Vagina (tissue), 2 donors: ENCODE data around the gene PTPRG. TPM values are rescaled to one million over a fixed set of nuclear protein-coding genes. Genes with fewer than 3 reads are reported as not detected.

Experiments
- DNase-seq, 2 donors: peaks; one replicate each; pipeline ENCODE4 v3.0.0-alpha.2; 2017; ENCODE audit errors: extremely low spot score in 2 of 2
- H3K27ac ChIP-seq: fragments of 200-600 bp; sonication (generic); one replicate; pipeline ENCODE4 v1.5.1; 2019
- H3K27me3 ChIP-seq: fragments of 200-600 bp; sonication (generic); one replicate; pipeline ENCODE4 v1.5.1; 2019
- H3K36me3 ChIP-seq, 2 donors: fragments of 200-600 bp; sonication (generic); one replicate each; pipeline ENCODE4 v1.5.1; 2017 to 2019
- H3K4me1 ChIP-seq: fragments of 200-600 bp; sonication (generic); one replicate; pipeline ENCODE4 v1.5.1; 2019
- H3K4me3 ChIP-seq, 2 donors: fragments of 200-600 bp; sonication (generic); 1 replicate in 1 of 2; 2 replicates in 1 of 2; pipeline ENCODE4 v1.5.1; 2016 to 2019
- H3K9me3 ChIP-seq: fragments of 200-600 bp; sonication (generic); one replicate; pipeline ENCODE4 v1.5.1; 2019
- POLR2A ChIP-seq, 2 donors: fragments of 450-650 bp; IDR thresholded peaks; one replicate each; pipeline ENCODE4 v1.6.1; 2017; ENCODE audit warnings: antibody characterized with exemption in 2 of 2, mild to moderate bottlenecking in 2 of 2, moderate library complexity in 2 of 2
- POLR2AphosphoS5 ChIP-seq, 2 donors: sonication (generic); formaldehyde crosslinking; IDR thresholded peaks; one replicate each; pipeline ENCODE4 v1.9.0; 2017; ENCODE audit warnings: antibody characterized with exemption in 2 of 2, mild to moderate bottlenecking in 2 of 2, low read depth in 1 of 2; ENCODE audit not compliant: insufficient read depth in 1 of 2
- intact Hi-C: fragments of 100-400 bp; cut with DNase I; formaldehyde crosslinking; loops from one replicate; pipeline ENCODE4 v1.15.1; 2023
- total RNA-seq: library from RNA; depleted of rRNA; stranded (reverse); fragments of >200 nt; gene quantifications from one replicate; pipeline ENCODE4 v1.2.3, GENCODE V29; 2016
- TF ChIP-seq, protein P1 (sequence below), 3 experiments: fragments of 450-650 bp in 2 of 3; fragments of 200-600 bp in 1 of 3; sonication (generic) in 1 of 3; IDR thresholded peaks; one replicate each; pipeline ENCODE4 v1.5.1; 2017 to 2019; ENCODE audit warnings: antibody characterized with exemption in 3 of 3, mild to moderate bottlenecking in 2 of 3, moderate library complexity in 2 of 3

Gene PTPRG
- total RNA-seq, 1 donor from 2014 or later, result 47.6 TPM

DNA sequence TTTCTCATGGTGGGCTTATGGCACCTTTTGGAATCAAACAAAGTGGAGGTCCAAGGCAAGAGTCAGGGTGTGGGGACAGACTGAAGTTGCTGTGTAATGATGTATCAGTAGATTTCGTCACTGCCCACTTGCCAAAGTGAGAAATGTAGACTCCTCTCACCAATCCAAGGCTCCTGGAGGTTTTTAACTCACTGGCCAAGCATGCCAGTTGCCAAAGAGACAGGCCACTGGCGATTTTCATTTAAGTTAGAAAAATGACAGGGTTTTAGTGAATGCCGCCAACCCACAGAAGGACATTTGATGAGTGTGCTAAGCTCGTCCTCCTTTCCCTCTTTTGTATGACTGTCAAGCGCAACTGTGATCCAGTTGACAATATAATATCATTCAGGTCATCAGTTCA lies 602.8 kb downstream of the PTPRG start:
- H3K36me3 ChIP-seq, result no peaks in the 10 kb centered on the region
- intact Hi-C loops, result no loop called here

DNA sequence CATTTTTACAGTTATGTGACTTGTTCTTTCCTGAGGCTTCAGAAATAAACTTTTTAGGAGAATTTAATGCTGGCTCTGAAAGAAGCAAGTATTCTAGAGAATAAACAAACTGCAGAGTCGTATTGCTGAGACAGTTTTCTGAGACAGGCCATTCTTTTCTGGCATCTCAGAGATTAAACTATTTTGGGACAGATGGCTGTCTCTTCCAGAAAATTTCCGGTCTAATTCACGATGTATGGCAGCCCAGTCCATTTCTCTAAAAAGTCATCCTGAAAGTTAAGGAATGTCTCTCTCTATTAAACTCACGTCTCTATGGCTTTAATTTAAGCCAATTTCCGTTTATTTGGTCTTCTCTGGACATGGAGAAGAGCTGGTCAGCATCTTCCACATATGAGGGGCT lies 603.4 kb downstream of the PTPRG start:
- H3K9me3 ChIP-seq, result no peaks in the 10 kb centered on the region
- no peaks in the 10 kb centered on the region for H3K27me3 ChIP-seq
- no peak overlapping the region for H3K27ac ChIP-seq
- TF ChIP-seq, protein P1, sequence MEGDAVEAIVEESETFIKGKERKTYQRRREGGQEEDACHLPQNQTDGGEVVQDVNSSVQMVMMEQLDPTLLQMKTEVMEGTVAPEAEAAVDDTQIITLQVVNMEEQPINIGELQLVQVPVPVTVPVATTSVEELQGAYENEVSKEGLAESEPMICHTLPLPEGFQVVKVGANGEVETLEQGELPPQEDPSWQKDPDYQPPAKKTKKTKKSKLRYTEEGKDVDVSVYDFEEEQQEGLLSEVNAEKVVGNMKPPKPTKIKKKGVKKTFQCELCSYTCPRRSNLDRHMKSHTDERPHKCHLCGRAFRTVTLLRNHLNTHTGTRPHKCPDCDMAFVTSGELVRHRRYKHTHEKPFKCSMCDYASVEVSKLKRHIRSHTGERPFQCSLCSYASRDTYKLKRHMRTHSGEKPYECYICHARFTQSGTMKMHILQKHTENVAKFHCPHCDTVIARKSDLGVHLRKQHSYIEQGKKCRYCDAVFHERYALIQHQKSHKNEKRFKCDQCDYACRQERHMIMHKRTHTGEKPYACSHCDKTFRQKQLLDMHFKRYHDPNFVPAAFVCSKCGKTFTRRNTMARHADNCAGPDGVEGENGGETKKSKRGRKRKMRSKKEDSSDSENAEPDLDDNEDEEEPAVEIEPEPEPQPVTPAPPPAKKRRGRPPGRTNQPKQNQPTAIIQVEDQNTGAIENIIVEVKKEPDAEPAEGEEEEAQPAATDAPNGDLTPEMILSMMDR (IDR thresholded peaks at IDR 0.05), result no peak
- no peak for TF ChIP-seq POLR2A (IDR thresholded peaks at IDR 0.05)
- TF ChIP-seq POLR2AphosphoS5 (IDR thresholded peaks at IDR 0.05; ENCODE audit: insufficient read depth in 1 of 2, low read depth in 1 of 2), result no peak
- H3K4me1 ChIP-seq, result peaks cover 10% of the 10 kb centered on the region
- no peaks in the 10 kb centered on the region for H3K36me3 ChIP-seq
- H3K4me3 ChIP-seq, result no peak overlapping the region
- DNase-seq, result no peak
- intact Hi-C loops, result no loop called here

More for the DNA sequence above, 602.8 kb downstream of the PTPRG start:
- TF ChIP-seq, protein P1 (IDR thresholded peaks at IDR 0.05), result no peak
- TF ChIP-seq POLR2AphosphoS5 (IDR thresholded peaks at IDR 0.05; ENCODE audit: insufficient read depth in 1 of 2, low read depth in 1 of 2) (no peak), POLR2A (IDR thresholded peaks at IDR 0.05) (no peak)
- DNase-seq, result no peak
- H3K27ac ChIP-seq, result no peak overlapping the region
- no peaks in the 10 kb centered on the region for H3K27me3 ChIP-seq
- no peak overlapping the region for H3K4me3 ChIP-seq
- peaks cover 15% of the 10 kb centered on the region for H3K4me1 ChIP-seq
- H3K9me3 ChIP-seq, result no peaks in the 10 kb centered on the region

DNA sequence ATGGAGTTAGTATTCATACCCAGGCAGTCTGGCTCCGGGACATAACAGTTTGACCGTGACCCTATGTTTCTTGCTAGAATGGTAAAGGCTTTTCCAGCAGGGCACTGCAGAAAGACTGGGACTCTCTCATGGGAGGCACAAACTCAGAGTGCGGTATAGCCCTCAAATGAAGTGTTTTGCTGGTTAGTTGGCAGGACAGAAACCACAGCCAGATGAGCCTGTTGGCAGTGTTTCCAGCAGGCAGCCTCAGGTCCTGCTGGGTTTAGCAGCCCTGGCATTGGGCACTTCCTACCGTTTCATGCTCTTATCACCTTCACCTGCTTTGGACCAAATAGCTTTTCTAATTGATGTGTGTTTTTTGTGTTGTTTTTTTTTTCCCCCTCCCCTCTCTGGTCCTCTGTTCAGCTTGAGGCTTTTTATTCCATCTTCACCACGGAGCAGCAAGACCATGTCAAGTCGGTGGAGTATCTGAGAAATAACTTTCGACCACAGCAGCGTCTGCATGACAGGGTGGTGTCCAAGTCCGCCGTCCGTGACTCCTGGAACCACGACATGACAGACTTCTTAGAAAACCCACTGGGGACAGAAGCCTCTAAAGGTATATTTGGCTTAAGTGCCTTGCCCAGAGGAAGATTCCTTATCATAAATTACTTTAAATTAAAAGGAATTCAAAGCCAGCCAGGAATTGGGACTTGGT lies 606.3 kb downstream of the PTPRG start:
- Histone ChIP-seq H3K4me3 (no peak overlapping the region), H3K27me3 (no peaks in the 10 kb centered on the region), H3K27ac (no peak overlapping the region), H3K4me1 (no peaks in the 10 kb centered on the region), H3K36me3 (no peaks in the 10 kb centered on the region), H3K9me3 (no peaks in the 10 kb centered on the region)
- no peak for DNase-seq
- intact Hi-C loops, result no loop called here
- TF ChIP-seq POLR2A (IDR thresholded peaks at IDR 0.05), result no peak
- no peak for TF ChIP-seq POLR2AphosphoS5 (IDR thresholded peaks at IDR 0.05; ENCODE audit: insufficient read depth in 1 of 2, low read depth in 1 of 2)
- TF ChIP-seq, protein P1 (IDR thresholded peaks at IDR 0.05), result no peak

- TF ChIP-seq POLR2AphosphoS5 (IDR thresholded peaks at IDR 0.05; ENCODE audit: insufficient read depth in 1 of 2, low read depth in 1 of 2) (no peak), POLR2A (IDR thresholded peaks at IDR 0.05) (no peak)
- Histone ChIP-seq H3K27me3 (no peaks in the 10 kb centered on the region), H3K4me1 (no peaks in the 10 kb centered on the region), H3K36me3 (no peaks in the 10 kb centered on the region), H3K27ac (no peak overlapping the region), H3K9me3 (no peaks in the 10 kb centered on the region), H3K4me3 (no peak overlapping the region)
- intact Hi-C loops, result no loop called here
- no peak for DNase-seq
Measured at GRCh38 chr3:62168356-62168755, 607.0 kb downstream of the PTPRG start.

- H3K27ac ChIP-seq, result no peak overlapping the region
- no peak overlapping the region for H3K4me3 ChIP-seq
- DNase-seq, result no peak
- H3K9me3 ChIP-seq, result no peaks in the 10 kb centered on the region
- no peaks in the 10 kb centered on the region for H3K4me1 ChIP-seq
- TF ChIP-seq, protein P1 (IDR thresholded peaks at IDR 0.05), result no peak
- TF ChIP-seq POLR2A (IDR thresholded peaks at IDR 0.05) (no peak), POLR2AphosphoS5 (IDR thresholded peaks at IDR 0.05; ENCODE audit: insufficient read depth in 1 of 2, low read depth in 1 of 2) (no peak)
- H3K36me3 ChIP-seq, result no peaks in the 10 kb centered on the region
- intact Hi-C loops, result no loop called here
- H3K27me3 ChIP-seq, result no peaks in the 10 kb centered on the region
Measured at GRCh38 chr3:62169906-62170660, 608.7 kb downstream of the PTPRG start.
